Measurements from ENCODE around the gene CPLX3.
"Not testable (repeated sequence)": the region's sequence is repeated elsewhere in the genome, so short reads cannot be mapped to it uniquely, and the experiment has no call there.

Gene CPLX3

GRCh38 chr15:74783808-74784175 lies 42.6 kb upstream of the CPLX3 start:
- Histone ChIP-seq H3K4me2 (ENCODE audit: low read length) (peak overlapping the region; percentile 88), H3K36me3 (ENCODE audit: insufficient read depth, low read length) (peaks cover 5% of the 10 kb centered on the region), H3K4me3 (ENCODE audit: low read length) (peak overlapping the region; percentile 75), H3K27me3 (ENCODE audit: control insufficient read depth, insufficient read depth, low read length) (no peaks in the 10 kb centered on the region), H3K9me3 (replicated peaks; ENCODE audit: low read length) (no peaks in the 10 kb centered on the region), H3K4me1 (ENCODE audit: control insufficient read depth, insufficient read depth, low read length) (peaks cover 35% of the 10 kb centered on the region), H3K9ac (ENCODE audit: low read depth, low read length) (peak overlapping the region; percentile 92)

GRCh38 chr15:74784426-74785193 lies 41.8 kb upstream of the CPLX3 start:
- Histone ChIP-seq H3K4me3 (ENCODE audit: low read length) (no peak overlapping the region), H3K4me2 (ENCODE audit: low read length) (no peak overlapping the region), H3K9me3 (replicated peaks; ENCODE audit: low read length) (no peaks in the 10 kb centered on the region), H3K36me3 (ENCODE audit: insufficient read depth, low read length) (peaks cover 5% of the 10 kb centered on the region), H3K9ac (ENCODE audit: low read depth, low read length) (peak overlapping the region; percentile 92), H3K4me1 (ENCODE audit: control insufficient read depth, insufficient read depth, low read length) (peaks cover 40% of the 10 kb centered on the region), H3K27me3 (ENCODE audit: control insufficient read depth, insufficient read depth, low read length) (no peaks in the 10 kb centered on the region)

GRCh38 chr15:74785194-74786032 lies 41.0 kb upstream of the CPLX3 start:
- Histone ChIP-seq H3K9ac (ENCODE audit: low read depth, low read length) (no peak overlapping the region), H3K4me2 (ENCODE audit: low read length) (peak overlapping the region; percentile 18), H3K9me3 (replicated peaks; ENCODE audit: low read length) (no peaks in the 10 kb centered on the region), H3K4me3 (ENCODE audit: low read length) (no peak overlapping the region), H3K36me3 (ENCODE audit: insufficient read depth, low read length) (peaks cover 5% of the 10 kb centered on the region), H3K4me1 (ENCODE audit: control insufficient read depth, insufficient read depth, low read length) (peaks cover 48% of the 10 kb centered on the region), H3K27me3 (ENCODE audit: control insufficient read depth, insufficient read depth, low read length) (no peaks in the 10 kb centered on the region)

GRCh38 chr15:74786081-74786480 lies 40.3 kb upstream of the CPLX3 start:
- not testable (repeated sequence) for H3K9me3 ChIP-seq (replicated peaks; ENCODE audit: low read length); H3K27me3 ChIP-seq (ENCODE audit: control insufficient read depth, insufficient read depth, low read length); H3K4me2 ChIP-seq (ENCODE audit: low read length); H3K4me3 ChIP-seq (ENCODE audit: low read length); H3K36me3 ChIP-seq (ENCODE audit: insufficient read depth, low read length); H3K9ac ChIP-seq (ENCODE audit: low read depth, low read length)
- H3K4me1 ChIP-seq (ENCODE audit: control insufficient read depth, insufficient read depth, low read length): peaks cover 54% of the 10 kb centered on the region

- H3K36me3 ChIP-seq (ENCODE audit: insufficient read depth, low read length): peaks cover 5% of the 10 kb centered on the region
- peaks cover 53% of the 10 kb centered on the region for H3K4me1 ChIP-seq (ENCODE audit: control insufficient read depth, insufficient read depth, low read length)
- no peak overlapping the region for H3K4me2 ChIP-seq (ENCODE audit: low read length)
- H3K9ac ChIP-seq (ENCODE audit: low read depth, low read length): no peak overlapping the region
- no peaks in the 10 kb centered on the region for H3K9me3 ChIP-seq (replicated peaks; ENCODE audit: low read length)
- H3K4me3 ChIP-seq (ENCODE audit: low read length): no peak overlapping the region
- H3K27me3 ChIP-seq (ENCODE audit: control insufficient read depth, insufficient read depth, low read length): no peaks in the 10 kb centered on the region
Measured at GRCh38 chr15:74786551-74787165, 39.8 kb upstream of the CPLX3 start.

- Histone ChIP-seq H3K36me3 (ENCODE audit: insufficient read depth, low read length) (peaks cover 9% of the 10 kb centered on the region), H3K4me3 (ENCODE audit: low read length) (no peak overlapping the region), H3K27me3 (ENCODE audit: control insufficient read depth, insufficient read depth, low read length) (no peaks in the 10 kb centered on the region), H3K4me2 (ENCODE audit: low read length) (no peak overlapping the region), H3K4me1 (ENCODE audit: control insufficient read depth, insufficient read depth, low read length) (peaks cover 52% of the 10 kb centered on the region), H3K9me3 (replicated peaks; ENCODE audit: low read length) (no peaks in the 10 kb centered on the region), H3K9ac (ENCODE audit: low read depth, low read length) (no peak overlapping the region)
Measured at GRCh38 chr15:74787251-74788041, 39.0 kb upstream of the CPLX3 start.

GRCh38 chr15:74788042-74788682 lies 38.3 kb upstream of the CPLX3 start:
- Histone ChIP-seq H3K9me3 (replicated peaks; ENCODE audit: low read length) (no peaks in the 10 kb centered on the region), H3K9ac (ENCODE audit: low read depth, low read length) (no peak overlapping the region), H3K4me1 (ENCODE audit: control insufficient read depth, insufficient read depth, low read length) (peaks cover 53% of the 10 kb centered on the region), H3K36me3 (ENCODE audit: insufficient read depth, low read length) (peaks cover 9% of the 10 kb centered on the region), H3K27me3 (ENCODE audit: control insufficient read depth, insufficient read depth, low read length) (no peaks in the 10 kb centered on the region), H3K4me3 (ENCODE audit: low read length) (no peak overlapping the region), H3K4me2 (ENCODE audit: low read length) (no peak overlapping the region)

- Histone ChIP-seq H3K4me1 (ENCODE audit: control insufficient read depth, insufficient read depth, low read length) (peaks cover 48% of the 10 kb centered on the region), H3K4me3 (ENCODE audit: low read length) (no peak overlapping the region), H3K9ac (ENCODE audit: low read depth, low read length) (no peak overlapping the region), H3K9me3 (replicated peaks; ENCODE audit: low read length) (no peaks in the 10 kb centered on the region), H3K4me2 (ENCODE audit: low read length) (no peak overlapping the region), H3K27me3 (ENCODE audit: control insufficient read depth, insufficient read depth, low read length) (no peaks in the 10 kb centered on the region), H3K36me3 (ENCODE audit: insufficient read depth, low read length) (peaks cover 9% of the 10 kb centered on the region)
Measured at GRCh38 chr15:74788683-74789151, 37.7 kb upstream of the CPLX3 start.

GRCh38 chr15:74789171-74789631 lies 37.2 kb upstream of the CPLX3 start:
- H3K4me1 ChIP-seq (ENCODE audit: control insufficient read depth, insufficient read depth, low read length): peaks cover 44% of the 10 kb centered on the region
- no peaks in the 10 kb centered on the region for H3K27me3 ChIP-seq (ENCODE audit: control insufficient read depth, insufficient read depth, low read length)
- no peaks in the 10 kb centered on the region for H3K9me3 ChIP-seq (replicated peaks; ENCODE audit: low read length)
- H3K4me3 ChIP-seq (ENCODE audit: low read length): no peak overlapping the region
- H3K36me3 ChIP-seq (ENCODE audit: insufficient read depth, low read length): peaks cover 9% of the 10 kb centered on the region
- H3K9ac ChIP-seq (ENCODE audit: low read depth, low read length): no peak overlapping the region
- H3K4me2 ChIP-seq (ENCODE audit: low read length): no peak overlapping the region

GRCh38 chr15:74789741-74790079 lies 36.7 kb upstream of the CPLX3 start:
- H3K27me3 ChIP-seq (ENCODE audit: control insufficient read depth, insufficient read depth, low read length): no peaks in the 10 kb centered on the region
- peaks cover 41% of the 10 kb centered on the region for H3K4me1 ChIP-seq (ENCODE audit: control insufficient read depth, insufficient read depth, low read length)
- peaks cover 9% of the 10 kb centered on the region for H3K36me3 ChIP-seq (ENCODE audit: insufficient read depth, low read length)
- no peak overlapping the region for H3K4me3 ChIP-seq (ENCODE audit: low read length)
- H3K4me2 ChIP-seq (ENCODE audit: low read length): peak overlapping the region; percentile 67
- H3K9me3 ChIP-seq (replicated peaks; ENCODE audit: low read length): no peaks in the 10 kb centered on the region
- H3K9ac ChIP-seq (ENCODE audit: low read depth, low read length): peak overlapping the region; percentile 66

Measured in skeletal muscle satellite cell (primary cell).